Stimulated activated CD4-positive, alpha-beta T cell treated with anti-CD3 and anti-CD28 coated beads, Interleukin-2, amount 100 ng/mL, for 4 hours (primary cell): ENCODE results near the gene CD300H.
"Not testable (repeated sequence)": the region's sequence is repeated elsewhere in the genome, so short reads cannot be mapped to it uniquely, and the experiment has no call there.

Experiments used
- DNase-seq: peaks from one replicate; pipeline ENCODE4 v3.0.0-alpha.2; 2020; ENCODE audit warnings: low read depth

The CD300H gene

GRCh38 chr17:74584292-74585060 lies 17.2 kb upstream of the CD300H start:
- DNase-seq, result no peak

GRCh38 chr17:74582633-74583032 lies 15.3 kb upstream of the CD300H start:
- no peak for DNase-seq

GRCh38 chr17:74579900-74580299 lies 12.6 kb upstream of the CD300H start:
- DNase-seq, result no peak

- DNase-seq, result no peak
These were observed 11.7 kb upstream of the CD300H start for GRCh38 chr17:74578979-74579378.

GRCh38 chr17:74574489-74575142 lies 7.3 kb upstream of the CD300H start:
- DNase-seq, result no peak

GRCh38 chr17:74573635-74574034 lies 6.3 kb upstream of the CD300H start:
- not testable (repeated sequence) for DNase-seq

- DNase-seq, result no peak
These were observed 5.9 kb upstream of the CD300H start for GRCh38 chr17:74573169-74573568.

GRCh38 chr17:74571621-74572270 lies 4.4 kb upstream of the CD300H start:
- DNase-seq, result no peak

- DNase-seq, result no peak
These were observed 2.0 kb upstream of the CD300H start for GRCh38 chr17:74569020-74570003.

- no peak for DNase-seq
These were observed 981 bp upstream of the CD300H start for GRCh38 chr17:74568106-74568873.

GRCh38 chr17:74566132-74566753 lies 1.1 kb downstream of the CD300H start:
- no peak for DNase-seq

GRCh38 chr17:74565126-74565525 lies 2.2 kb downstream of the CD300H start:
- no peak for DNase-seq

- no peak for DNase-seq
These were observed 4.0 kb downstream of the CD300H start for GRCh38 chr17:74563358-74563757.

GRCh38 chr17:74561586-74561985 lies 5.7 kb downstream of the CD300H start:
- DNase-seq, result no peak

- DNase-seq, result no peak
These were observed 8.3 kb downstream of the CD300H start for GRCh38 chr17:74558882-74559519.

GRCh38 chr17:74558402-74558801 lies 8.9 kb downstream of the CD300H start:
- not testable (repeated sequence) for DNase-seq

- no peak for DNase-seq
These were observed 11.8 kb downstream of the CD300H start for GRCh38 chr17:74555427-74555940.

GRCh38 chr17:74554909-74555308 lies 12.4 kb downstream of the CD300H start:
- DNase-seq, result no peak

- DNase-seq, result no peak
These were observed 15.3 kb downstream of the CD300H start for GRCh38 chr17:74552037-74552436.

- no peak for DNase-seq
These were observed 16.7 kb downstream of the CD300H start for GRCh38 chr17:74550602-74551001.
